HG03520 (cell line): ENCODE results near the gene KDELR3.

Experiments used
- ATAC-seq: cut with Tn5 transposase; IDR thresholded peaks from one replicate; pipeline ENCODE4 v1.9.1; 2021; ENCODE audit warnings: mild to moderate bottlenecking, moderate library complexity; ENCODE audit not compliant: unreplicated experiment

The KDELR3 gene

DNA sequence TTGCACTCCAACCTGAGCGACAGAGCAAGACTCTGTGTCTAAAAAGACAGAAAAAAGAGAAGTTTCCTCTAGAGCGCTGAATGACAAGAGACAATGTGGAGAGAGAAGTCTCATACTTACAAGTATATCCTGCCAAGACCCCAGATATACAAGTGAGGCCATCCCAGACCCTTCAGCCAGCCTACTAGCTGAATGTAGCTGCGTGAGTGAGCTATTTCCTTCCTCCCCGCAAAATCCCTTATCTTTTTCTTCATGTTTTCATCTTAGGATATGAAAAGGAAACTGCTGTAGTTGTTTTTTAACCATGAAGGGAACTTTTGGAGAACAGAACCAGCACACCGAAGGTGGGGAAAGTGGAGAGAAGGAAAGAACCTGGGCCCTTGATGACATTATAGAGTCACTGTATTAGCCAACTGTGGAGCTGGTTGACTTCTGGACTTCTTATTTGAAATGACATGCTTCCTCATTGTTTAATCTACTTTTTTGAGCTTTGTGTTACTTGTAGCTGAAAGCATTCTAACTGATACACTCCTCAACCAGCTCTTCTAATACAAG is 42.6 kb downstream of the KDELR3 start:
- no peak for ATAC-seq

DNA sequence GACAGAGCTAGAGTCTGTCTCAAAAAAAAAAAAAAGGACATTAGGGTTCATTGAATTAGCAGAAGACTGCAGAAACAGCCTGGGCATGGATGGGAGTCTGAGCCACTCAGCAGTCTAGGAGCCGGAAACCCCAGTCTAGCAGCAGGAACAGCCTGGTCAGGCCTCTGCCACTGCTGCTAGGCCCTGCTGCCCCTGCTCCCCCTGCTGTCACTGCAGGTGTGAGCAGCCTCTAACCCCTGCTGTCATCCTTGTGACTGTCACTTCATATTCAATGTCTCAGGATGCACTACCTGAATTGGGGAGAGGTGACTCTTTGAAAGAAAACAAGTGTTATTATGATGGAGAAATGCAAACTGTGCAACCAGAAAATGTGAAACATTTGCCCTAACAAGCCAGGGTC is 45.2 kb downstream of the KDELR3 start:
- no peak for ATAC-seq

DNA sequence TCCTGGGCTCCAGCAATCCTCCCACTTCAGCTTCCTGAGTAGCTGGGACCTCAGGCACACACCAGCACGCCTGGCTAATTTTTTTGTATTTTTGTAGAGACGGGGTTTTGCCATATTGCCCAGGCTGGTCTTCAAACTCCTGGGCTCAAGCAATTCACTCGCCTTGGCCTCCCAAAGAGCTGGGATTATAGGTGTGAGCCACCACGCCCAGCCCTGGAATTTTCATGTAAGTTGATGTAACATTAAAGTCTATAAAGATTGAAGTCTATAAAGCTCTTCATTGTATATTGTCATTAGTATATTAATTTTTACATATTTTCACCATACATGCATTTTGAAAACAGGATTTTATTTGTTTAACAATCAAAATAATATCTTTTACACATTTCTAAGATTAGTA is 50.7 kb downstream of the KDELR3 start:
- ATAC-seq: no peak

DNA sequence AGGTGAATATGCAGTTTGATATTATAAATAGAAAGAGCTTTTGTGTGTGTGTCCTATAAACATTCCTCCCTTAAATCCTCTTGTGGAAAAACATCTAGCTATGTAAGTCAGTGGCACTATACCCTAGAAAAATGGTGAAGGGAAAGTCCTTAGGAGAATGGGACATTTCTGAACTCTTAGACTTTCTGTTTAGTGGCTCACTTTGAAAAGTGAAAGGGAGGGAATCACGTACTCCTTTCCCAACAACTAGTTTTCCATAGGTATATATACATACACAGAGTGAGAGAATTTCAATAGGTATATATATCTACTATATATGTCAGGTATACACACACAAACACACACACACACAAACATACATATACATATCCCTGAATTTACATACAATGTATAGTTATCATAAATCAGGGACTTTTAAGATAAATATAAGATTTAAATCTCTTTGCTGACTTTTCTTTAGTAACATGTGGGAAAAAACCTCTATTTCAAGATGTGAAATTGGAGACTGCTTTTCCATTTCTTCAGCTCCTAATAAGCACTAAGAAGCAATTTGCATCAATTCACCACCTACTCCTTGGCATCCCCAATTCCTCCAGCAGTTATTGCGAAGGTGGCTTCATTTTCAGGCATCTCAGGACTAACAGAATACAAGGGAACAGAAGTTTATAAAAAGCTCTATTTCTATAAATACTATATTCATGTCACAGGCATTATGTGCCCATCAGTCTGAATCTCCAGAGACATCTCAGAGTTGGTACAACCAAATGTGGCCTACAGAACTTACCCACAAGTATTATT is 51.8 kb downstream of the KDELR3 start:
- ATAC-seq: no peak

DNA sequence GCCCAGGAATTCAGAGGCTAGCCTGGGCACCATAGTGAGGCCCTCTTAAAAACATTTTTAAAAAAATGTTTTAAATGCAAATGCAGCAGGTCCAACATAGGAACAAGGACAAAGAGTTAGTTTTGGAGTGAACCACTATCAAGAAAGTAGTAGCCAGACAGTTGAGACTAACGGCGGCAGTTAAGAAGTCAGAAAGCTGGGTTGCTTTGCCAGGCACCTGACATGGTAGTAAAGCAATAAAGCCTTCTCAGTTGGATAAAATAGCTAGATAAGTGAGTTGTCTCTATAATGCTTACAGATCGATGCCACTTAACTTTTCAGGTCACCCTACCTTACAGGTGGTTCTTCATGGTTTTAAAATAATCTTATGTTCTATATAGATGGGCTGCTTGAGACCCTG is 55.1 kb downstream of the KDELR3 start:
- no peak for ATAC-seq

DNA sequence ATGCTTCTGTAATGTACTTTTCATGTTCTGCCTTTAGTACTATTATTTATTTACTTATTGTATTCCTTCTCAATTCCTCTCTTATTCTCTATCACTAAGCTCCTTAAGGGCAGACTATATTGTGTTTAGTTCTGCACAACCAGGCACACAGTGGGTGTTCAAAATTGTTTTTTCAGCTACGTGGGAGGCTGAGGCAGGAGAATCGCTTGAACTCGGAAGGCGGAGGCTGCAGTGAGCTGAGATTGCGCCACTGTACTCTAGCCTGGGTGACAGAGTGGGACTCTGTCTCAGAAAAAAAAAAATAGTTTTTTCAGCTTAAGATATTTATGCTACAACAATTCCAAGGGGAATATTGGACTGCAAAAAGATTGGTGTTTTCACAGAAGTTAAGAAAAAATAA is 55.6 kb downstream of the KDELR3 start:
- ATAC-seq: no peak

DNA sequence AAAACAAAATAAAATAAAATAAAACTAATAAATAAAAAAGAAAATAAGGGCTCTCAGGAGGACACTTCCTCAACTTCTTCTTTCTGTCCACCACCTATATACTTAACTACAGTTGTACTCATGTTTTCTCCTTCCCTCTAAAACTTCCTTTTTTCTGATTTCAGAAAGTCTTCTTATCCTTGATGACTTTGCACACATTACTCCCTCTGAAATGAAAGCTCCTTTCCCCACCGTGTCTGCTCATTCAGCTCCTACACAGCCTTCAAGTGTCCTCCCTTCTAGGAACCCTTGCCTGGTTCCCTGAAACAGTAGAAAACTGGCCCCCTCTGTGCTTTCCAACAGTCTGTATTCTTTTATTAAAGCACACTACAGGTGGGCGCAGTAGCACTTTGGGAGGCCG is 56.5 kb downstream of the KDELR3 start:
- no peak for ATAC-seq

DNA sequence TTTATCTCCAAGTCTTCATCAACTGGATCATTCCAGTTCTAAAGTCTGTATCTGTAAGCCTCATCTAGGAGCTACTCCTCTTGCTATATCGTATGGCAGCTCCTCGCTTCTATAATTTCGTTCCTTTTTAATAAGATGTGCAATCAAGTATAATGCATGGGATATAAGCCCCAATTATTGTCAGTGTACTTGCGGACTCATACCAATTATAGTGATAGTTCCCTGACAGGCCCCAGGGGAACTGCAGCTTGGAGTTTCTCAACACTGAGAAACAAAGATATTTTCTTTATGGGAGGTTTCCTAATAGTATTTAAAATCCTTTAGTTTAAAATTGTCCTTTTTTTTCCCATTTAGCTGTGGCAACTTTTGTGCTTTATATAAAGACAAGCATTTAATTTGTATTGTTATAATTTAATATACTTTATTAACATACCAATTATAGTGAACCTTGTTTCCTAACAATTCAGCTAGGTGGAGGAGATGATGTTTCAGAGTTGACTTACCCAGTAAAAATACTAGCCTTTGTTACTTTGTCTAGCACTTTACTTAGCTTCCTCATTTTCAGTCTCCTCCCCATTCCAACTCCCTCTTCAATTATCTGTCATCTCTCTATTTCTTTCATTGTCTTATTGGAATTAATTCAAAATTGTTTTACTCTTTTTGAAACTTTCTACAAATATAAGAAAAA is 63.5 kb downstream of the KDELR3 start:
- no peak for ATAC-seq
